HepG2 (cell line): ENCODE measurements around the gene CCDC122. TPM values are rescaled to one million over a fixed set of nuclear protein-coding genes. Genes with fewer than 3 reads are reported as not detected.
A peak's percentile ranks its signal among the peaks of the same experiment; 100 is the strongest.

Source experiments
- ATAC-seq: fragments of 200-7000 bp; cut with Tn5 transposase; 3 replicates; pipeline ENCODE4 v1.9.1; 2020; ENCODE audit warnings: mild to moderate bottlenecking, moderate library complexity
- BruUV-seq: library from RNA; stranded (reverse); fragments of 400-500 nt; replicated peaks from 2 replicates; lab custom pipeline; 2021; lab: Mats Ljungman, UMichigan
- CTCF ChIA-PET: fragments of 300-600 bp; formaldehyde crosslinking; extraction: SDS; loops from one replicate; lab custom pipeline; 2021; ENCODE audit warnings: low total read pairs, inconsistent platforms, low intra/inter-chr PET ratio; lab: Yijun Ruan, JAX
- POLR2A ChIA-PET: fragments of 350-600 bp; sonication (Branson Sonifier 250); formaldehyde crosslinking; loops from one replicate; lab custom pipeline; 2020; ENCODE audit warnings: antibody characterized with exemption, inconsistent platforms; lab: Yijun Ruan, JAX
- DNase-seq: peaks from one replicate; pipeline ENCODE4 v3.0.0-alpha.2; 2015; ENCODE audit warnings: low spot score
- FAIRE-seq: peaks from 3 replicates; lab custom pipeline; 2011; peaks lifted over from hg19 to GRCh38; lab: Jason Lieb, UNC
- H2AFZ ChIP-seq: one replicate; pipeline ENCODE4 v1.6.1; 2011; ENCODE audit warnings: low read length, inconsistent platforms
- H3K27ac ChIP-seq: fragments of 300-600 bp; 3 replicates; pipeline ENCODE4 v1.8.0; 2011; ENCODE audit warnings: mixed run types, mild to moderate bottlenecking, mixed read lengths, low read length, inconsistent platforms; ENCODE audit not compliant: insufficient read depth; ENCODE audit errors: extremely low read length
- H3K27me3 ChIP-seq, 2 experiments: fragments of 200-600 bp in 1 of 2; 2 replicates in 1 of 2; 3 replicates in 1 of 2; pipeline versions ENCODE4 v1.6.0 to v1.8.0; 2011; ENCODE audit warnings: low read length in 2 of 2, mild to moderate bottlenecking in 2 of 2, moderate library complexity in 2 of 2, inconsistent platforms in 1 of 2; ENCODE audit not compliant: insufficient read depth in 2 of 2, control insufficient read depth in 1 of 2
- H3K36me3 ChIP-seq, 2 experiments: fragments of 200-600 bp in 1 of 2; replicated peaks in 1 of 2; 2 replicates in 1 of 2; 3 replicates in 1 of 2; pipeline versions ENCODE4 v1.5.1 to v1.8.0; 2011; ENCODE audit warnings: low read length in 2 of 2, inconsistent platforms in 1 of 2; ENCODE audit not compliant: insufficient read depth in 2 of 2, control insufficient read depth in 1 of 2
- H3K4me1 ChIP-seq: 2 replicates; pipeline ENCODE4 v1.5.1; 2012; ENCODE audit warnings: low read length, inconsistent platforms; ENCODE audit not compliant: insufficient read depth
- H3K4me2 ChIP-seq: 2 replicates; pipeline ENCODE4 v1.6.0; 2011; ENCODE audit warnings: low read depth, low read length, inconsistent platforms
- H3K4me3 ChIP-seq, 3 experiments: fragments of 200-600 bp in 1 of 3; sonication (generic), shearing (Covaris generic) in 1 of 3; replicated peaks in 1 of 3; 2 replicates each; pipeline ENCODE4 v1.5.1; 2011 to 2016; ENCODE audit warnings: low read length in 3 of 3, inconsistent platforms in 2 of 3, low read depth in 2 of 3, mild to moderate bottlenecking in 2 of 3, control low read depth in 1 of 3, mixed read lengths in 1 of 3; ENCODE audit not compliant: insufficient read depth in 1 of 3
- H3K79me2 ChIP-seq: one replicate; pipeline ENCODE4 v1.6.1; 2011; ENCODE audit warnings: low read length, inconsistent platforms; ENCODE audit not compliant: insufficient read depth
- H3K9ac ChIP-seq: 2 replicates; pipeline ENCODE4 v1.6.0; 2011; ENCODE audit warnings: mild to moderate bottlenecking, low read depth, low read length, inconsistent platforms; ENCODE audit not compliant: insufficient read depth
- H3K9me3 ChIP-seq: 2 replicates; pipeline ENCODE4 v1.5.1; 2012; ENCODE audit warnings: mild to moderate bottlenecking, low read length
- H4K20me1 ChIP-seq: 2 replicates; pipeline ENCODE4 v1.6.0; 2011; ENCODE audit warnings: inconsistent platforms, mild to moderate bottlenecking, low read length, moderate library complexity; ENCODE audit not compliant: insufficient read depth
- ETV5 ChIP-seq: IDR thresholded peaks from 2 replicates; pipeline ENCODE4 v1.6.1; 2018; ENCODE audit warnings: missing biosample characterization, missing genetic modification reagents, inconsistent platforms, borderline replicate concordance
- SMARCC2 ChIP-seq: fragments of 450-650 bp; IDR thresholded peaks from 2 replicates; pipeline ENCODE4 v1.6.1; 2017; ENCODE audit warnings: antibody characterized with exemption, mild to moderate bottlenecking
- SRSF4 ChIP-seq: fragments of 200-400 bp; formaldehyde crosslinking; IDR thresholded peaks from one replicate; pipeline ENCODE4 v1.6.1; 2018; ENCODE audit warnings: mild to moderate bottlenecking, low read depth, low read length, moderate library complexity; ENCODE audit not compliant: poor library complexity, severe bottlenecking
- ZFAT ChIP-seq: sonication (generic); formaldehyde crosslinking; conservative IDR thresholded peaks from 2 replicates; pipeline ENCODE4 v1.8.1; 2023; ENCODE audit warnings: missing genetic modification reagents, inconsistent platforms
- ZFY ChIP-seq: sonication (generic); formaldehyde crosslinking; IDR thresholded peaks from 2 replicates; pipeline ENCODE4 v1.4.0; 2020; ENCODE audit warnings: missing genetic modification reagents
- WGBS: methylation state at CpG from one replicate; pipeline ENCODE4 v1.1.6; 2017; ENCODE audit warnings: low lambda C conversion rate; 5-methylcytosine and 5-hydroxymethylcytosine counted together
- in situ Hi-C: cut with HindIII; loops from 2 replicates; pipeline ENCODE4 v1.10.0; 2017; ENCODE audit warnings: low pct_unique_long_range_greater_than_20kb; ENCODE audit not compliant: extremely low pct_ligation_motif_present
- intact Hi-C: fragments of 100-400 bp; cut with micrococcal nuclease; formaldehyde crosslinking; loops from one replicate; pipeline ENCODE4 v1.10.0; 2022; ENCODE audit not compliant: unreplicated experiment
- polyA plus RNA-seq, 8 experiments: library from polyadenylated mRNA; depleted of rRNA in 3 of 8; stranded (reverse) in 7 of 8; unstranded in 1 of 8; fragments of >200 nt; fragmentation: Illumina TruSeq in 4 of 8; extraction: Trizol in 4 of 8; gene quantifications; 2 replicates each; pipeline versions ENCODE4 v1.2.1 to v1.2.3, GENCODE V29; 2011 to 2016; ENCODE audit warnings: low read depth in 4 of 8, missing spikeins in 1 of 8, mixed read lengths in 1 of 8; ENCODE audit not compliant: insufficient read depth in 1 of 8
- total RNA-seq, 5 experiments: library from RNA; depleted of rRNA; stranded (reverse); fragments of >200 nt; fragmentation: Illumina TruSeq; extraction: Trizol; gene quantifications; 2 replicates each; pipeline ENCODE4 v1.2.3, GENCODE V29; 2016; ENCODE audit warnings: low read depth in 1 of 5
- TF ChIP-seq, protein P1 (sequence below): sonication (generic); formaldehyde crosslinking; IDR thresholded peaks from 2 replicates; pipeline ENCODE4 v1.9.0; 2022; ENCODE audit warnings: low read depth, missing genetic modification reagents
- TF ChIP-seq, protein P2 (sequence below): sonication (generic); formaldehyde crosslinking; IDR thresholded peaks from 2 replicates; pipeline ENCODE4 v1.4.0; 2020; ENCODE audit warnings: missing genetic modification reagents, mild to moderate bottlenecking, borderline replicate concordance
- TF ChIP-seq, protein P3 (sequence below): sonication (generic); formaldehyde crosslinking; IDR thresholded peaks from 2 replicates; pipeline ENCODE4 v1.5.0; 2020; ENCODE audit warnings: mild to moderate bottlenecking, missing genetic modification reagents
- TF ChIP-seq, protein P4 (sequence below): sonication (generic); formaldehyde crosslinking; IDR thresholded peaks from 2 replicates; pipeline ENCODE4 v1.5.0; 2020; ENCODE audit warnings: missing genetic modification reagents, mild to moderate bottlenecking, borderline replicate concordance

CCDC122 gene
- total and polyA plus RNA-seq, 2 of the 13 experiments (the other 11 are each of a cell fraction or from before 2014, with no cell fraction given): 0.32 to 3.5 TPM

DNA sequence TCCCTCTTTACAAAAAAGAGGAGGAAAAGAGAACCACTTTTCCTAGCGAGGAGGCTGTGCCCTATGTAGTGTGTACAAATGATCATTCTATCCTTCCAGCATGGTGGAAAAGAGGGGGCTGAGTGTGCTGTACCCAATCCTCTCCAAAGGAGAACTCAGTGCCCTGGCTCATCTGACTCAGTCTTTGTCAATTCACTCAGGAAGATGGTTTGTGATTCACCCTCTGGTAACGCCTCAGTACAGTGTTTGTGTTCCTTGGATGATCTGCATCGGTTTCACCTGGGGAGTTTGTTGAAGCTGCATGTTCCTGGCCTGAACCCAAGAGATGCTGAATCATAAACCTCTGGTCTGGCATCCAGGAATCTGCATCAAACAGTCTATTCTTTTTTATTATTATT is 74.5 kb downstream of the CCDC122 start:
- Histone ChIP-seq H3K27ac (no peak overlapping the region), H2AFZ (no peak overlapping the region), H3K4me3 (no peak overlapping the region), H3K4me2 (no peak overlapping the region), H3K36me3 (no peaks in the 10 kb centered on the region), H4K20me1 (no peaks in the 10 kb centered on the region), H3K79me2 (no peaks in the 10 kb centered on the region), H3K9me3 (no peaks in the 10 kb centered on the region), H3K27me3 (no peaks in the 10 kb centered on the region), H3K9ac (no peak overlapping the region), H3K4me1 (no peaks in the 10 kb centered on the region)
- FAIRE-seq (no peak), ATAC-seq (no peak), DNase-seq (peak; percentile 12)
- no TSS peak for BruUV-seq
- WGBS: 0% methylated on average over 3 of the region's 3 CpGs
- TF ChIP-seq SMARCC2: no peak
- no peak for TF ChIP-seq ZFAT
- TF ChIP-seq, protein P1, sequence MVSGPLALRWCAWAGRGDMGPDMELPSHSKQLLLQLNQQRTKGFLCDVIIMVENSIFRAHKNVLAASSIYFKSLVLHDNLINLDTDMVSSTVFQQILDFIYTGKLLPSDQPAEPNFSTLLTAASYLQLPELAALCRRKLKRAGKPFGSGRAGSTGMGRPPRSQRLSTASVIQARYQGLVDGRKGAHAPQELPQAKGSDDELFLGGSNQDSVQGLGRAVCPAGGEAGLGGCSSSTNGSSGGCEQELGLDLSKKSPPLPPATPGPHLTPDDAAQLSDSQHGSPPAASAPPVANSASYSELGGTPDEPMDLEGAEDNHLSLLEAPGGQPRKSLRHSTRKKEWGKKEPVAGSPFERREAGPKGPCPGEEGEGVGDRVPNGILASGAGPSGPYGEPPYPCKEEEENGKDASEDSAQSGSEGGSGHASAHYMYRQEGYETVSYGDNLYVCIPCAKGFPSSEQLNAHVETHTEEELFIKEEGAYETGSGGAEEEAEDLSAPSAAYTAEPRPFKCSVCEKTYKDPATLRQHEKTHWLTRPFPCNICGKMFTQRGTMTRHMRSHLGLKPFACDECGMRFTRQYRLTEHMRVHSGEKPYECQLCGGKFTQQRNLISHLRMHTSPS (CRISPR knock-in tag): no peak
- TF ChIP-seq ZFY: no peak
- TF ChIP-seq, protein P2, sequence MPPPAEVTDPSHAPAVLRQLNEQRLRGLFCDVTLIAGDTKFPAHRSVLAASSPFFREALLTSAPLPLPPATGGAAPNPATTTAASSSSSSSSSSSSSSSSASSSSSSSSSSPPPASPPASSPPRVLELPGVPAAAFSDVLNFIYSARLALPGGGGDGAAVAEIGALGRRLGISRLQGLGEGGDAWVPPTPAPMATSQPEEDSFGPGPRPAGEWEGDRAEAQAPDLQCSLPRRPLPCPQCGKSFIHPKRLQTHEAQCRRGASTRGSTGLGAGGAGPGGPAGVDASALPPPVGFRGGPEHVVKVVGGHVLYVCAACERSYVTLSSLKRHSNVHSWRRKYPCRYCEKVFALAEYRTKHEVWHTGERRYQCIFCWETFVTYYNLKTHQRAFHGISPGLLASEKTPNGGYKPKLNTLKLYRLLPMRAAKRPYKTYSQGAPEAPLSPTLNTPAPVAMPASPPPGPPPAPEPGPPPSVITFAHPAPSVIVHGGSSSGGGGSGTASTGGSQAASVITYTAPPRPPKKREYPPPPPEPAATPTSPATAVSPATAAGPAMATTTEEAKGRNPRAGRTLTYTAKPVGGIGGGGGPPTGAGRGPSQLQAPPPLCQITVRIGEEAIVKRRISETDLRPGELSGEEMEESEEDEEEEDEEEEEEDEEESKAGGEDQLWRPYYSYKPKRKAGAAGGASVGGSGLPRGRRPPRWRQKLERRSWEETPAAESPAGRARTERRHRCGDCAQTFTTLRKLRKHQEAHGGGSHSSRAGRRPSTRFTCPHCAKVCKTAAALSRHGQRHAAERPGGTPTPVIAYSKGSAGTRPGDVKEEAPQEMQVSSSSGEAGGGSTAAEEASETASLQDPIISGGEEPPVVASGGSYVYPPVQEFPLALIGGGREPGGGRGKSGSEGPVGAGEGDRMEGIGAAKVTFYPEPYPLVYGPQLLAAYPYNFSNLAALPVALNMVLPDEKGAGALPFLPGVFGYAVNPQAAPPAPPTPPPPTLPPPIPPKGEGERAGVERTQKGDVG: no peak
- TF ChIP-seq, protein P3, sequence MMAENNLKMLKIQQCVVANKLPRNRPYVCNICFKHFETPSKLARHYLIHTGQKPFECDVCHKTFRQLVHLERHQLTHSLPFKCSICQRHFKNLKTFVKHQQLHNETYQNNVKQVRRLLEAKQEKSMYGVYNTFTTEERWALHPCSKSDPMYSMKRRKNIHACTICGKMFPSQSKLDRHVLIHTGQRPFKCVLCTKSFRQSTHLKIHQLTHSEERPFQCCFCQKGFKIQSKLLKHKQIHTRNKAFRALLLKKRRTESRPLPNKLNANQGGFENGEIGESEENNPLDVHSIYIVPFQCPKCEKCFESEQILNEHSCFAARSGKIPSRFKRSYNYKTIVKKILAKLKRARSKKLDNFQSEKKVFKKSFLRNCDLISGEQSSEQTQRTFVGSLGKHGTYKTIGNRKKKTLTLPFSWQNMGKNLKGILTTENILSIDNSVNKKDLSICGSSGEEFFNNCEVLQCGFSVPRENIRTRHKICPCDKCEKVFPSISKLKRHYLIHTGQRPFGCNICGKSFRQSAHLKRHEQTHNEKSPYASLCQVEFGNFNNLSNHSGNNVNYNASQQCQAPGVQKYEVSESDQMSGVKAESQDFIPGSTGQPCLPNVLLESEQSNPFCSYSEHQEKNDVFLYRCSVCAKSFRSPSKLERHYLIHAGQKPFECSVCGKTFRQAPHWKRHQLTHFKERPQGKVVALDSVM (CRISPR knock-in tag): no peak
- TF ChIP-seq, protein P4, sequence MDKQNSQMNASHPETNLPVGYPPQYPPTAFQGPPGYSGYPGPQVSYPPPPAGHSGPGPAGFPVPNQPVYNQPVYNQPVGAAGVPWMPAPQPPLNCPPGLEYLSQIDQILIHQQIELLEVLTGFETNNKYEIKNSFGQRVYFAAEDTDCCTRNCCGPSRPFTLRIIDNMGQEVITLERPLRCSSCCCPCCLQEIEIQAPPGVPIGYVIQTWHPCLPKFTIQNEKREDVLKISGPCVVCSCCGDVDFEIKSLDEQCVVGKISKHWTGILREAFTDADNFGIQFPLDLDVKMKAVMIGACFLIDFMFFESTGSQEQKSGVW (CRISPR knock-in tag): no peak
- TF ChIP-seq SRSF4: no peak
- no peak for TF ChIP-seq ETV5 (CRISPR knock-in tag)
- in situ Hi-C loops (loop anchor here (25.0 kb wide), 1 partner anchor 843 kb away; no protein-coding TSS in a partner anchor), intact Hi-C loops (no loop called here)
- CTCF ChIA-PET: interaction anchor here (1.5 to 1.8 kb wide), 2 partner anchors 835 to 1210 kb away, joined by 10 to 15 read pairs; no protein-coding TSS in a partner anchor
- POLR2A ChIA-PET: no interaction called here
